ENCODE data around the gene ARRDC3.
A peak's percentile ranks its signal among the peaks of the same experiment; 100 is the strongest.

ARRDC3 gene

DNA sequence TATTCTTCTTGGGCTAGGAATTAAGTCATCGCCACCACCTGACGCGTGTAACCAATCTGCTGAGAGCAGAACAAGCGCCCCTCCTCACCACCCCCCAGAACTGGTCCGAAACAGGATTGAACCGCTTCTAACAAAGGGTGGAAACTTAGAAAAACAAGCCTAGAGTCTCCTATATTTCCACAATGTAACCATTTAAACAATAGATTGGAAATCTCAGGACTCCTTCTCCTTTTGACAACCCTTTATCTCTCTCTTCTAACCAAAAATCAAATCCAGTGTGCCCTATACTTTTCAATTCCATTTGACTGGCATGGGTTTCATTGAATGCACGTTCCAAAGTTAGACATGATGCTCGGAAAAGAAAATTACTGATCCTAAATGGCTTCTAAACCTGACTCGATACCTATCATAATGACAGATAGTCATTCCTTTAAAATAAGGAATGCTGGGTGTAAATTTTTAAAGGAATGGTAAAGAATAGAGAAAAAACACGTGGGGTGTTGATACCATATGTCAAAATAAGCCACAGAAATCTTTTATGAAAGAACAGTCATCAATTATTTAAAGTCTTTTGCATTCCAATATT lies 1.2 kb downstream of the ARRDC3 start:
- peaks cover 14% of the 10 kb centered on the region for H3K4me1 ChIP-seq (ENCODE audit: control insufficient read depth, insufficient read depth, low read length)
- no peaks in the 10 kb centered on the region for H3K36me3 ChIP-seq (ENCODE audit: control insufficient read depth, insufficient read depth, low read length)
- peak overlapping the region; percentile 100 for H3K9ac ChIP-seq (ENCODE audit: low read length)
- no peaks in the 10 kb centered on the region for H3K27me3 ChIP-seq (ENCODE audit: control insufficient read depth, insufficient read depth, low read length)
- H3K4me3 ChIP-seq (ENCODE audit: low read length): peak overlapping the region; percentile 94
- H3K9me3 ChIP-seq (ENCODE audit: control insufficient read depth, low read length): no peaks in the 10 kb centered on the region

- peak overlapping the region; percentile 94 for H3K4me3 ChIP-seq (ENCODE audit: low read length)
- peaks cover 14% of the 10 kb centered on the region for H3K4me1 ChIP-seq (ENCODE audit: control insufficient read depth, insufficient read depth, low read length)
- H3K9ac ChIP-seq (ENCODE audit: low read length): peak overlapping the region; percentile 100
- no peaks in the 10 kb centered on the region for H3K27me3 ChIP-seq (ENCODE audit: control insufficient read depth, insufficient read depth, low read length)
- H3K9me3 ChIP-seq (ENCODE audit: control insufficient read depth, low read length): no peaks in the 10 kb centered on the region
- no peaks in the 10 kb centered on the region for H3K36me3 ChIP-seq (ENCODE audit: control insufficient read depth, insufficient read depth, low read length)
Observed at GRCh38 chr5:91381239-91381773, 1.8 kb downstream of the ARRDC3 start.

DNA sequence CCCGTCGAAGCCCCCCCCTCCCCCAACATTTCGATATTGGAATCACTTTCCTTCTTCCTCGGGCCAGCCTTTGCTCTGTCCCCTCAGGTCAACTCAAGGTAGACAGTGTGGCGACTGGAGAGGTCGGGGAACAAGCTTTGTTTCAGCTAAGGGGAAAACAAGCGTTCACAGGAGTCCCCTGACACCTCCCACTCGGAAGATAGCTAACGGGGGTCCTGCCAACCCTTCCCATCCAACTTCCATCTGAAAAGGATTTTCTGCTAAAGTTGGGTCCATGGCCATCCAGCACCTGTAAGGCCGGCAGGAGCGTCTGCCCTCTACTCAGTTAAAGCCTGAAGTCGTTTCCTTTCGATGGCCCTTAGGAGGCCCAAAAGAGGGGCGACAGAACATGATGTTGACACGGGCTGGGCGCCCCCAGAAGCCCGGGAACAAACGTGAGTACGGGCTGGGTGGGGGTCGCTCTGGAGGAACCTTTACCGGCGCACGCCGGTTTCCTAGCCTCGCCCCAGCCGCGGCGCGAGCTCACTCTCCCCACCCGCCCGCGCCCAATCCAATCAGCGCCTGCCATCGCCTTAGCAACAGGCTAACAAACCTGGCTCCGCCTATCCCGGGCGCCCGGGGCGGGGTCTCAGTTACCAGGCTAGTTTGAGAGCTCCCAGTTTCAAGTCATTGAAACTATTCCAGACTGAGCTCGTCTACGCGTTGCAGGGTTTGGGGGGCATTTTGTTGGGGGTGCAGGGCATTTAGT lies 2.5 kb downstream of the ARRDC3 start:
- peak overlapping the region; percentile 100 for H3K4me3 ChIP-seq (ENCODE audit: low read length)
- H3K36me3 ChIP-seq (ENCODE audit: control insufficient read depth, insufficient read depth, low read length): no peaks in the 10 kb centered on the region
- H3K4me1 ChIP-seq (ENCODE audit: control insufficient read depth, insufficient read depth, low read length): peaks cover 14% of the 10 kb centered on the region
- no peaks in the 10 kb centered on the region for H3K9me3 ChIP-seq (ENCODE audit: control insufficient read depth, low read length)
- H3K27me3 ChIP-seq (ENCODE audit: control insufficient read depth, insufficient read depth, low read length): no peaks in the 10 kb centered on the region
- peak overlapping the region; percentile 100 for H3K9ac ChIP-seq (ENCODE audit: low read length)

DNA sequence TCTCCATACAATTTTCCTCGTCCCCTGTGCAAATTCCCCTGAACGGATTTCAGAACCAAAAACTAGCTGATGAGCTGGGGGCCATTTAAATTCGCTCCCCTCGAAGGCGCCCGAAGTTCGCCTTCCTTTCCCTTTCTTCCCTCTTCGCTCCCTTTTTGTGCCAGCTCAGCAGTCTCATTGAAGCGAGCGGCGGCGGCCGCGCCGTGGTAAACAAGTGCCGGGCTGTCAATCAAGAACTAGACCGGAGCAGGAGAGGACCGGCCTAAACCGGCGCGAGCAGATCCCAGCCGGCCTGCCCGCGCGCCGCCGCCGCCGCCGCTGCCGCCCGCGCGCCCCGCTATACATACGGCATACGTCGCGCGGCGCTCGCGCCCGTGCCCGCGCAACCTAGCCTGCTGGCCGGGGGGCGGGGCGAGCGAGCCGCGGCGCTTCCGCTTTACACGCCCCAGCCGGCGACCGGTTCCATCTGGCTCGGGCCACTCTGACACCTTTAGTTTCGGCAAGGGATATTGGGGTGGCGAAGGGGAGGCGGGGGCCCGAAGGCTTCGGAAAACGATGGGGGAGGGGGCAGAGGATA lies 3.1 kb downstream of the ARRDC3 start:
- Histone ChIP-seq H3K27me3 (ENCODE audit: control insufficient read depth, insufficient read depth, low read length) (no peaks in the 10 kb centered on the region), H3K4me1 (ENCODE audit: control insufficient read depth, insufficient read depth, low read length) (peaks cover 14% of the 10 kb centered on the region)

GRCh38 chr5:91379246-91379913 lies 3.7 kb downstream of the ARRDC3 start:
- H3K4me1 ChIP-seq (ENCODE audit: control insufficient read depth, insufficient read depth, low read length): peaks cover 14% of the 10 kb centered on the region
- peak overlapping the region; percentile 93 for H3K4me3 ChIP-seq (ENCODE audit: low read length)
- peak overlapping the region; percentile 99 for H3K9ac ChIP-seq (ENCODE audit: low read length)
- no peaks in the 10 kb centered on the region for H3K27me3 ChIP-seq (ENCODE audit: control insufficient read depth, insufficient read depth, low read length)
- no peaks in the 10 kb centered on the region for H3K36me3 ChIP-seq (ENCODE audit: control insufficient read depth, insufficient read depth, low read length)
- H3K9me3 ChIP-seq (ENCODE audit: control insufficient read depth, low read length): no peaks in the 10 kb centered on the region

More for the DNA sequence above, 3.1 kb downstream of the ARRDC3 start:
- Histone ChIP-seq H3K4me3 (ENCODE audit: low read length) (peak overlapping the region; percentile 100), H3K9ac (ENCODE audit: low read length) (peak overlapping the region; percentile 100), H3K9me3 (ENCODE audit: control insufficient read depth, low read length) (no peaks in the 10 kb centered on the region), H3K36me3 (ENCODE audit: control insufficient read depth, insufficient read depth, low read length) (no peaks in the 10 kb centered on the region)

DNA sequence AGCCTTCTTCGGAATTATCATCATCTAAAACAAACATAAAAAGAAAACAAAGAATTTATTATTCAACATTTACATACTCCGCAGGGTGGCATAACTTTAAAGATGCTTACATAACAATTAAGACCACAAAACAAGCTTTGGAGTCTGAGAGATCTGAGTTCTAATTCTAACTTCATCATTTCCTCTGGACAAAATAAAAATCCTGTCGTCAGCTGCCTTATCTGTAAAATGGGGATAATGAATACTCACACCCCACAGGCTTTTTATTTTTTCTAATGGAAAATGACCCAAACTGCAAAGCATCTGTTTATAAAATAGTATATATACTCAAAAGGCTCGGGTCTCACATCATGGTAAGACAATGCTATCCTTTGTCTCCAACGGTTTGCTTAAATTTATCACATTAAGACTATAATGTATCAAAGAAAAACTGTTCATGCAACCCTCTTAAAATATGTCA lies 4.3 kb downstream of the ARRDC3 start:
- Histone ChIP-seq H3K9ac (ENCODE audit: low read length) (peak overlapping the region; percentile 36), H3K4me3 (ENCODE audit: low read length) (no peak overlapping the region), H3K36me3 (ENCODE audit: control insufficient read depth, insufficient read depth, low read length) (no peaks in the 10 kb centered on the region), H3K9me3 (ENCODE audit: control insufficient read depth, low read length) (no peaks in the 10 kb centered on the region), H3K4me1 (ENCODE audit: control insufficient read depth, insufficient read depth, low read length) (peaks cover 14% of the 10 kb centered on the region), H3K27me3 (ENCODE audit: control insufficient read depth, insufficient read depth, low read length) (no peaks in the 10 kb centered on the region)

GRCh38 chr5:91374893-91375520 lies 8.1 kb downstream of the ARRDC3 start:
- peaks cover 4% of the 10 kb centered on the region for H3K36me3 ChIP-seq (ENCODE audit: control insufficient read depth, insufficient read depth, low read length)
- H3K27me3 ChIP-seq (ENCODE audit: control insufficient read depth, insufficient read depth, low read length): no peaks in the 10 kb centered on the region

DNA sequence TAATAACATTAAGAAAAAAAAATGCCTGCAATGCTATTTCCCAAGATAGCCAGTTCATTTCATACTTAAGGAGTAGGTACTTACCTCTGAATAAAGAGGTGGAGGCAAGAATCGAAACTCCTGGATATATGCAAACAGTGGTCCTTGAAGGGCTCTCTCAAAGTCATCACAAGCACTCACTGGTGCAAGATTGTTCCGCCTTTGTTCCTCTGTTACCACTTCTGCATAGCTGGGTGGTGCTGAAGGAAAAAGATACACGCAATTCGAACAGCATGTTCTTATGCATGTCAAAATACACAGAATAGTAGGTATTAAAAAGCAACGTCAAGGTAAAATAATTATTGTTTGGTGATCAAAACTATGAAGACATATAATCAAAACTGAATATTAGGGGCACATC lies 9.5 kb downstream of the ARRDC3 start:
- H3K36me3 ChIP-seq (ENCODE audit: control insufficient read depth, insufficient read depth, low read length): peaks cover 4% of the 10 kb centered on the region
- H3K9me3 ChIP-seq (ENCODE audit: control insufficient read depth, low read length): no peaks in the 10 kb centered on the region
- H3K4me1 ChIP-seq (ENCODE audit: control insufficient read depth, insufficient read depth, low read length): peaks cover 14% of the 10 kb centered on the region
- no peaks in the 10 kb centered on the region for H3K27me3 ChIP-seq (ENCODE audit: control insufficient read depth, insufficient read depth, low read length)
- H3K9ac ChIP-seq (ENCODE audit: low read length): no peak overlapping the region
- H3K4me3 ChIP-seq (ENCODE audit: low read length): no peak overlapping the region

More at GRCh38 chr5:91374893-91375520, 8.1 kb downstream of the ARRDC3 start:
- Histone ChIP-seq H3K9me3 (ENCODE audit: control insufficient read depth, low read length) (no peaks in the 10 kb centered on the region), H3K4me1 (ENCODE audit: control insufficient read depth, insufficient read depth, low read length) (peaks cover 14% of the 10 kb centered on the region), H3K9ac (ENCODE audit: low read length) (no peak overlapping the region), H3K4me3 (ENCODE audit: low read length) (no peak overlapping the region)

DNA sequence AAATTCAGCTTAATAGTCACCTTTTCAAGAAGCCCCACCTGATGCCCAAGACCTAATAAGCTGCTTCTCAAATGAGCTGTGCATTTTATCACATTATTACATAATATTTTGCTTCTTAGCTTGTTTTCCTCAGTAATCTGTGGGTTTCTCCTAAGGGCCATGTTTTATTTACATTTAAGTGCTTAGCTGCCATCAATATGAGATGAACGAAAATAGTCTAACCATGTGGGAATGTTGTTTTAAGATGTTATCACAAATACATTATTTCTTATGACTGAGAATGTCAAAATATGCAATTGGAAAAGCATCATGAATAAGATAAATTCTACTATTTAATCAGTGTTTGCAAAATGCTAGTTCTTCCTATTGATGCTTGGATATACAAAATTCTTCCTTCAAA lies 10.1 kb downstream of the ARRDC3 start:
- H3K9ac ChIP-seq (ENCODE audit: low read length): no peak overlapping the region
- H3K4me1 ChIP-seq (ENCODE audit: control insufficient read depth, insufficient read depth, low read length): peaks cover 10% of the 10 kb centered on the region
- H3K4me3 ChIP-seq (ENCODE audit: low read length): no peak overlapping the region
- no peaks in the 10 kb centered on the region for H3K27me3 ChIP-seq (ENCODE audit: control insufficient read depth, insufficient read depth, low read length)
- H3K9me3 ChIP-seq (ENCODE audit: control insufficient read depth, low read length): no peaks in the 10 kb centered on the region
- peaks cover 4% of the 10 kb centered on the region for H3K36me3 ChIP-seq (ENCODE audit: control insufficient read depth, insufficient read depth, low read length)

DNA sequence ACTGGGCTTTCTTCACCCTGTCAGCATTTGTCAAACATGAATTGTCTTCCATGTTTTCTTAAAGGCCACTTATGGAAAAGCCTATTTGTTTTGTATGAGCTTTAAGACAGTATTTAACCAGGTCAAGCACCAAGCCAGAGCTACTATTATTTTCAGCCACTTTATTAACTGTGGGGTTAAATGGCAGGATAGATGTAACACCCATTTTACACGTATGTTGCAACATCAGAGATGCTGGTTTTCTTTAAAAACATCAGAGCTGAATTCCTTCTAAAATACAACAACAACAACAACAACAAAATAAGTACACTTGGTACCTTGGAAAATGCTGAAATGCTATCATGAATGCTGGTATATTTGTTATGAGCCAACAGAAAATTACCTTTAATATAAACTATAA lies 13.6 kb downstream of the ARRDC3 start:
- Histone ChIP-seq H3K4me1 (ENCODE audit: control insufficient read depth, insufficient read depth, low read length) (no peaks in the 10 kb centered on the region), H3K36me3 (ENCODE audit: control insufficient read depth, insufficient read depth, low read length) (peaks cover 7% of the 10 kb centered on the region), H3K4me3 (ENCODE audit: low read length) (no peak overlapping the region), H3K9ac (ENCODE audit: low read length) (no peak overlapping the region), H3K27me3 (ENCODE audit: control insufficient read depth, insufficient read depth, low read length) (no peaks in the 10 kb centered on the region), H3K9me3 (ENCODE audit: control insufficient read depth, low read length) (no peaks in the 10 kb centered on the region)

GRCh38 chr5:91367908-91368648 lies 15.0 kb downstream of the ARRDC3 start:
- Histone ChIP-seq H3K36me3 (ENCODE audit: control insufficient read depth, insufficient read depth, low read length) (peaks cover 7% of the 10 kb centered on the region), H3K4me1 (ENCODE audit: control insufficient read depth, insufficient read depth, low read length) (no peaks in the 10 kb centered on the region), H3K27me3 (ENCODE audit: control insufficient read depth, insufficient read depth, low read length) (no peaks in the 10 kb centered on the region), H3K9ac (ENCODE audit: low read length) (no peak overlapping the region), H3K9me3 (ENCODE audit: control insufficient read depth, low read length) (no peaks in the 10 kb centered on the region), H3K4me3 (ENCODE audit: low read length) (no peak overlapping the region)

Data from mucosa of stomach (tissue), 1 donor.